HG03565 (cell line): Measurements from ENCODE around the gene LAMA2.
"Not testable (repeated sequence)": the region's sequence is repeated elsewhere in the genome, so short reads cannot be mapped to it uniquely, and the experiment has no call there.

Source experiments
- ATAC-seq: cut with Tn5 transposase; IDR thresholded peaks from one replicate; pipeline ENCODE4 v1.9.1; 2021; ENCODE audit warnings: mild to moderate bottlenecking, moderate library complexity; ENCODE audit not compliant: unreplicated experiment

The LAMA2 gene

DNA sequence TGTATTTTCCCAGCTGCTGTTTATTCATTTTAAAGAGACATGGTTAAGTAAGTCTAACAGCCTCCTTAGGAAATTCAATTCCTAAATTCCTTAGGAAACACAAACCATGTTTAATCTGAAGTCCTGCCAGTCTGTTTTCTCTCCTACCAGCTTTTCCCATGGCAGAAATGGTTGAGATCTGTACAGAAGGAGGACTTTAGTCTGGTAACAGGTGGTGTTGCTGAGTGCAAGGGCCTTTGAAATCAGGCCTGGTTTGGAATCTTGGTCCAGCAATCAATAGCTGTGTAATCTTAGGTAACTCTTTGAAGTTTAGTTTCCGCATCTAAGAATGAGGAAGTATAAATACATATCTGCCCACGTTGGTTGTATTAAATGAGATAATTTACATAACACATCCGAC is 232.5 kb downstream of the LAMA2 start:
- no peak for ATAC-seq

DNA sequence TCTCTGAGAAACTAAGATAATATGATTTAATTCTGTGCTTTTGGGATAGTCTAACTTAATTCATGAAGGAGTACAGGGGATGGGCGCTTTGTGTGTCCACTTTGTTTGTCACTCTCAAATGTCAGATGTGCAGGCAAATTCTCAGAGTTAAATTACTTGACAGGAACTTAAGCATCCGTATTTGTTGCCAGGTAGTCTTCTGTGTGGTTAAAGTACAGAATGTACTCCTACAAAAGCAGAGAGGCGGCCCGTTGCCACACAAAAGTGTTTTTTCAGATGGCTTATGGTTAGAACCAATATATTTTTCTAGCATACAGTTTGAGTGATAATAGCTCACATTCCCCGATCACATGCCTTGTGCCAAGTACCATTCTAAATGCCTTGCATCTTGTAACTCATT is 234.4 kb downstream of the LAMA2 start:
- no peak for ATAC-seq

DNA sequence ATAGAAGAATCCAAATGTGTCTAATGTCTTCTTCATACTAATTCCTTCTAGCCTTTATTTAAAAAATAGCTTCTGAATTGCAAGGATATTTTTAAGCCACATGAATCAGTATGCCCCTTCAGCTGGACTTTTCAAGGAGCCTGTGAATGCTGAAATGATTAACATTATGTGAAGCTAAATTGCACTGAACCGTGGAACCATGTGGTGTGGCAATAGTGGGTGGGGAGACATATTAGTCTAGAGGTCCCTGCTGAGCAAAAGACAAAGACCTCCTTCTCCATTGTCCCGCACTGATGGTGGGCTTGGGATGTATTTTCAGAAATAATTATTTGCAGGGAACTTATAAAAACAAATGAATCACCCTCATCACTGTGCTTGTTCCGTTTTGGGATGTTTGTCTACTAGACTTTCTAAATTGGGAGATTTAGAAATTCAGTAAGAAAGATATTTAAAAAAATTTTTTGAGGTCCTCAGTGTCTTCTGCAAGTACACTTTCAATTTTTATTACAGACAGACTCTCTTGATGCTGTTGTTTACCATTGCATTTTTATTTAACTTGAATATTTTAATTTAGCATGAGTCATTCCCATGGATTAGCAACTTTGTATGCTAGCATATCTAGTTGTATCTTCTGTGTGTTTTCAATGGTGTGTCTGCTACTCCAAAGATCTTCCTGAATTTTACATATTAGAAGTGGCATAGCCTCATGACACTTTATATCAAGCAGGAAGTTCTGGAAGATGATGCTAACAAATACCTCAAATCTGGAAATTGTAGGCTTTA is 238.1 kb downstream of the LAMA2 start:
- ATAC-seq = no peak

DNA sequence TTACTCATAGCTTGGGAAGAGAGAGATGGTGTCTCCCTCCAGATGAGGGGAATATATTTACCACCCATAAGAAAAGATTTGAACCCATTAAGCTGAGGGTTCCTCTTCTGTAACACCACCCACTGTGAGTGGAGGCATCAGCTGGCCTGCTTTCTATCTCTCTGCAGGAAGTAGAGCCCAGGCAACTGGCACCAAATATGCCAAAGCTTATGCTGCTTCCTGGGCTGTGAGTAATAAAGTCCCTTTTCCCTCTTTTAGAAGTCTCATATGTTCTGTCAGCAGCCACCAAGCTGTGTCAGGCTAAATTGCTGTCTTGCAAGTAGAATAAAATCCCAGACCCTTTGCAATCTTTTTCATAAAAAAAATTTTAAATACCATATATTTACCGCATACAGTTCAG is 241.4 kb downstream of the LAMA2 start:
- no peak for ATAC-seq

DNA sequence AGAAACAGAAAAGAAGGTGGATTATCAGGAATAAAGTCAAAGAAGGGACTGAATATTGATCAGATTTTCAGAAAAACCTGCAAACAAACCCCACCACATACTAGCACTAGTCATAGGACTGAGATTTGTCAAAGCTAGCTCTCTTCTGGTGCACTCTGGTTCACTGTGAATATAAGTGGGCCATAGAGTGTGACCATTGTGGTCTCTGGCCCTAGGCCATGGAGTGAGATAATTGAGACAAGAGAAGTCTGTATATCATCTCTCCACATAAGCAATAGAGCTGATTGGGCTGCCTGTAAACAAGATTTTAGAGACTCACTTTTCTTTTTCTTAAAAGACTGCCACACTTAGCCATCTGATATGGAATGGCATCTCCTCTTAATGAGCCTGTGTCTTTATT is 247.2 kb downstream of the LAMA2 start:
- ATAC-seq = no peak

DNA sequence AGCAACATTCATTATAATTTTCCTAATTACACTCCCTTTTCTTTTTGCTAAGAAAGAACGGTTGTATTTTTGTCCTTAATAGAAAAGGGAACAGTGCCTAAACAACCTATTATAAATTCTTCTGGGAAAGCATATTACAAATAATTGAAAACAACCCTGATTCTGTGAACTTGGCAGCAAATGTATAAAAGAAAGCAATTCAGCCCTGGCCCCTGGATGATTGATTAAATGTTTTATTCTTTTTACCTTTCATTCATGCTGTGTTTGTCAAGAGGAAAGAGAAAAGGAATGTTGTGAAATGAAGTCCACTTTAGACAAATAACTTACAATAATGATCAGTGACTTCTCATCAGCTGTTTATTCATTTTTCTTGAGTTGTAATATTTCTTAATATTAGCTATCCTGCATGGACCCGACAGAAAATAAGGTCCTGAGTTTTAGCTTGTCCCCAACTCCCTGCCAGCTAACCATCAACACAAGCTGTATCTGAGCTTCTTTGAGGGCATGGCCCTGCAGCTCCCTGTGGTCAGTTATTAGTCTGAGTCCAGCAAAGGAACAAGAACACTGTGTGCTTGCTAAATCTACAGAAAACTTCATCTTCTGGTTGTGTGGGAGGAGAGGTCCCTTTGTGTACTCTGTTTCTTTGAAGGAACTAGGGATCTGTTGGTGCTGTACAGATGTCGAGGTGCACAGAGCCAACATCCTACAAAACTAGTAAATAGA is 248.2 kb downstream of the LAMA2 start:
- no peak for ATAC-seq

DNA sequence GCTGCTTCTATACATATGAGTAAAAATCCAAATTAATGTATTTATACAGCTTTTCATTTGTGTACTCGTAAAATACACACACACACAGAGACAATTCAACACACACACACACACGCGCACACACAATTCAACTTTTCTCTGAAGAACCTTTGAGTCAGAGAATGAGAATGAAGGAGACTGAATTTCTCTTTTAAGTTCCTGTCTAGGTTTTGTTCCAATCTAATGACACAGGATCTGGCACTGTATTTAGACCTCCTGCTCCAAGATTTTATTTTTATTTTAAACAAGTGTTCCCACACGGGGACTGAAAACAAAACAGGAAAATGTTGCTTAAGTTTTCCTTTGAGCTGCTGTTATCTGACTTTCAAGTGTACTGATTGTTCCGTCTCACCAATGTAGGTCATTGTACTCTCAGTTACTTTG is 250.8 kb downstream of the LAMA2 start:
- no peak for ATAC-seq

DNA sequence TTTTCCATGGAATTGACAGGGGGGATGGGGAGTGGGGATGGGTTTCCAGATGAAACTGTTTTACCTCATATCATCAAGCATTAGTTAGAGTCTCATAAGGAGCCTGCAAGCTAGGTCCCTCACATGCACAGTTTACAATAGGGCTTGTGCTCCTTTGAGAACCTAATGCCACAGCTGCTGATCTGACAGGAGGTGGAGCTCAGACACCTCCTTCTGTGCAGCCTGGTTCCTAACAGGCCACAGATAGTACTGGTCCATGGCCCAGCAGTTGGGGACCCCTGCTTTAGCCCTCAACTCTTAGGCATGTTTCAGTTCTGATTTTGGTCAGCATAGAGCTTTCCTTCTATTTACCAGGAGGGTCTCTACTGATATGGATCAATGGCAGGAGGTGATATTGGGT is 251.6 kb downstream of the LAMA2 start:
- no peak for ATAC-seq

DNA sequence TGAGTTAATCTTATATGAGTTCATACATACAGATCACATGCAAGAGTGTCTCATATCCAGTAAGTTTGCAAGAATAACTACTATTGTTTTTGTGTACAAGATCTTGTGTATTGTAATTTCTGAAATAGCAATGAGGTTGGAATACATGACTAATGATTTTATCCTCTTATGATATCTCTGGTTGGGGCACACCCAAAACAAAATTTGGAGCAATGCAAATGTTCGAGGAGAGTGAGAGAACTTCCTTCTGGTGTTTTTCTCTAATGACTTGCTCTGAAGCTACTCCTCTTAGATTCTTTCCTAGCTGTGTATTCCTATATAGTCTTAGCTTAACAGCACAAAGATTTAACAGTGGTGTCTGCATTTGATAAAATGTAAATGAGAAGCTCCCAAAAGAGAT is 252.5 kb downstream of the LAMA2 start:
- ATAC-seq = no peak

DNA sequence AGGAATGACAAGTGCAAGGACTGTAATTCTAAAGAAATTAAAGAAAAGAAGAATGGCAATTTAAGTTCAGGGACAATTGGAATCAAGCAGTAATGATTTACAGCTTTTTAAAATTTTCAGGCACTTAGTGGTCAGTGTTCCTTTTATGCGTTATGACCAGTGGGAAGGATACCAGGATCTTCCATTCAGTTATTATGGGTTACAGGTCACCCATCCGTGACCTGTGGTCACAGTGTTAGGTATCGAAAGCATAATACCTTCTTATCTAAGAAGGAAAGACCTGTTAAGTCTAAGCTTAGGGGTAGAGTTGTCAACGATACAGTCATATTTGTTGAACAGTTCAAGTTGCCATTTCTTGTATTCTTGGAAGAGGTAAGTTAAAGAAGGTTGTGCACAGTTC is 253.8 kb downstream of the LAMA2 start:
- ATAC-seq = no peak

DNA sequence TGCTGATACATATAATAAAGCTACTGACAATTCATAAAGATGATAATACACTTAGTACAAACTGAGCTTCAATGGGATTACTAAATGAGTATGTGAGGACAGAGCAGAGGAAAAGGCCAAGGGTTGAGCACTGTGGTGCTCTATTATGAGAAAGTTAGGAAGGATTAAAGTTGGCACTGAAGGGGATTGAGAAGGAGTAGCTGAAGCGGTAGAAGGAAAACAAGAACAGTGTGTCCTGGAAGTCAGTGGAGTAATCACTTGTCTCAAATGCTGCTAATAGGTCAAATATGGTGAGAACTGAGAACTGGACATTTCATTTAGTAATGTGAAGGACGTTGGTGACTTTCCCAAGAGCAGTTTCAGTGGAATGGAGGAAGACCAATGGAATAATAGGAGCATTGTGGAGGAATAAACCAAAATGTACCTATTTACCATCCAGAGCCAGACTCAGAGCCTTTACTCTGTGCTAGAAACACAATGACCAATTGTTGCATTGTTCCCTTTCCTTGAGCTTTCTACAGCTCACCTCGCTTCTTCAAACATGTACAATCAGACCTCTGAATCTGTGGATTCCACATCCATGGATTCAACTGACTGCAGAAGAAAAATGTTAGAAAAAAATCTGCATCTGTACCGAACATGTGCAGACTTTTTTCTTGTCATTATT is 255.9 kb downstream of the LAMA2 start:
- no peak for ATAC-seq

DNA sequence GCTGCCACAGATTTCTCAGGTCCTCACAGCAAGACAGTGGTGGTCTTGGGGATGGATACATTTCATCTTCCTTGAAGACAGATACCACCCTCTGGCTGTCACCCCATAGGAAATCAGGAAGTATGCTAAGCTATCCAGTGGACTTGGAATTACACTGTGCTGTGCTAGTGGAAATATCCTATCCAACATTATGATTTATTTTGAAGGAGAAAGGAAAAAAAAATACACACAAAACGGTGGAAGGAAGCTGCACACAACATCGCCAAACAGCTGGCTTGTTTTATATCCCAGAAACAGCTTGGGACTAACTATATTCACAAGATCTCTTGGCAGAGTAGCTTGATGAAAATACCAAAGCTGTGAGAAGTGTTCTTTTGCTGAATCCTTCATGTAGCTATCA is 257.6 kb downstream of the LAMA2 start:
- no peak for ATAC-seq

DNA sequence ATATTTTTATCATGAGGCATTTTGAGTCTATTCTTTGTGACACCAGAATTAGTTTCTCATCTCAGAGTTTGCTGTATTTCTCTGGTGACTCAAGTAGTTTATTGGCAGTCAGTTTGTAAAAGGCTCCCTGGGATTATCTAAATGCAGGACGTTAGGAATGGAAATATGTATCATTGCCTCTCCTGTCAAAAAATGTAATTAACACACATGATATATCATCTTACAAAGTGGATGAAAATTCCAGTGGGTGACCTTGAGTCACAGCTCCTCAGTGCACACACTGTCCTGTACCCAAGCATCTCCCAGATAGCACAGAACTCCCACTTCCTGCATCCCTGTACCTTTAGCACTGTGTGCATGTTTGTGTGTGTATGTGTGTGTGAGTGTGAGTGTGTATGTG is 258.6 kb downstream of the LAMA2 start:
- no peak for ATAC-seq

DNA sequence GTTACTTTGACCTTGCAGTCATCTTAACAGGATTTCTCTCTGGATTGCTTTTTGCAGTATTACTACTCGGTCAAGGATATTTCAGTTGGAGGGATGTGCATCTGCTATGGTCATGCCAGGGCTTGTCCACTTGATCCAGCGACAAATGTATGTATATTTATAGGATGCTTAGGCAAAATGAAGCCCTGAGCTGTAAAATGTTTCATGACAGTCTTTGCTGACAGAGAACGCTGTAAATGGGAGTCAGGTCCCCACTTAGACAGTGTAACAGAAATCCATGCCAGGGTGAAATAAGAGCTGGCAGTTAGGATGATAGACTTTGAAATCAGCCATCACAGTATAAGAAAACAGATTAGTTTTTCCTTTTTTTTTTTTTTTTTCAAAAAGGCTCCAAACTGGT is 264.0 kb downstream of the LAMA2 start:
- no peak for ATAC-seq

DNA sequence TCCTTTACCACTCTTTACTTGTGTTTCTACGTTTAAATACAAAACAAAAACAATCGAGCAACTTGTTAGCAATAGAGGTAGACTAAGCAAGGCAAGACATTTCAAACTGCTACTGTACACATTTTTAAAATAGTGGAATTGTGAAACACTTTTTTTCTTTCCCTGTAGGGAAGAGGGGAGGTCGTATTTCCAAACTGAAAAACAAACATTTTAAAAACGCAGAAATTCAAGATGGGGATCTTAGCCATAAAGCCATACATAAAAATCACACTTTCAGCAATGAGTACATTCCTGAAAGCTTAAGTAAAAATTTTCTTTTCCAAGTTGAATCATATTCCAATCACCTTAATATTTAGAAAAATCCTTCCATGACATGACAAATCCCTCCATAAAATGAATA is 267.6 kb downstream of the LAMA2 start:
- ATAC-seq = no peak

DNA sequence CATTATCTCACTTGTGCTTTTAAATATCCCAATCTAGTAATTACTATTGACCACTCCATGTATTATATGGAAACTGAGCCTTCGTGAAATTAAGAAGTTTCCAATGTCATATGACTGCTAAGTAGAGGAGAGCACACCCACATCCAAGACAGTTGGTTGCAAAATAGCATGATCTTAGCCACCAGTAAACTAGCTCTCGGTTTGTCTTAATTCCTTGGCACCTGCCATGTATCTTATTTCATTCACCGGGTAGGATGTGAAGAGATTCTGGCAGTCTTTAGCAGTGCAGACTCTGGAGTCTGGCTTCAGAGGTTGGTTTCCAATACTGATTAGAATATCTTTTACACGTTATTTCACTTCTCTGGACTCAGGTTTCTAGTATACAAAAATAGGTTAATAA is 270.3 kb downstream of the LAMA2 start:
- no peak for ATAC-seq

DNA sequence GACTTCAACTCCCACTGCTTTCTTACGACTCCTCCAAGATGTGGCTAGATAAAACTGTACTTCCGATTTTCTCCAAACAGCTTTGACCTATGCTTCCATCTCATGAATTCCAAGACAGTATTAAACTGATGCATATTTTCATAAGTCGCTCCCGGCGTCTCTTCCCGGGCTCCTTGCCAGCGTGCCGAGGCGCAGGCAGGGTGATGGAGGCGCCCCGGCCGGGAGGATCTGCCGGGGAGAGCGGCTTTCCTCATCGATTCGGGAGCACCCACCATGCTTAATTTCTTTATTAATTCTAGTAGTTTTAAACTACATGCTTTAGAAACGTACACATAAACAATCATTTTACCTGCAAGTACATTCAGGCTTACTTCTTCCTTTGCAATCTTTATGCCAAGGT is 276.3 kb downstream of the LAMA2 start:
- not testable (repeated sequence) for ATAC-seq

DNA sequence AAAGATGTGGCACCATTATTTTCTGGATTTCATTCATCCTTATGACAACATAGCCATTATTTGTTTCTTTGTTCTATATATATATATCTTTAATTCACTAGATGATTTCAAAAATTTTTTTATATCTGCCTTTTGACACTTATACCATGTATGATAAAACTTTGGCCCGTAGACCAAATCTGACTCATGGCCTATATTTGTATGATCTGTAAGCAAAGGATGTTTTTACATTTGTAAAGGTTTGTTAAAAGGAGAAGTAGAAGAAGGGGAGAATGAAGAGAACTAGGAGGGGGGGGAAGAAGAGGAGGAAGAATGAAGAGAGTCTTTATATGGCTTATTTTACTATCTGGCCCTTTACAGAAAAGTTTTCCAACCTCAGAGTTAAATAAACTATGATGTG is 279.7 kb downstream of the LAMA2 start:
- no peak for ATAC-seq

DNA sequence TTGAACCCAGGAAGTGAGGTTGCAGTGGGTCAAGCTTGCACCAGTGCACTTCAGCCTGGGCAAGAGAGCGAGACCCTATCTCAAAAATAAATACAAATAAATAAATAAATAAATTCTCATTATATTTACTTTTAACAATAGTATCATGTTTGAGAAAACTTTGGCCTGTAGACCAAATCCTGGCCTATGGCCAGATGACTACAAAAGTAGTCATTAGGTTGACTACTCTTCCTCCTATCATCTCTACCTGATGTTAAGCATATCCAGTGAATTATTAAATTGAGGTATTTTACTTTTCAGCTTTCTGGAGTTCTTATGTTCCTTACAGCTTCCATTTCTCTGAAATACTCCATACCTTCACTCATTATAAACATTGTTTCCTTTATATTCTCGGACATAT is 280.6 kb downstream of the LAMA2 start:
- ATAC-seq = no peak

DNA sequence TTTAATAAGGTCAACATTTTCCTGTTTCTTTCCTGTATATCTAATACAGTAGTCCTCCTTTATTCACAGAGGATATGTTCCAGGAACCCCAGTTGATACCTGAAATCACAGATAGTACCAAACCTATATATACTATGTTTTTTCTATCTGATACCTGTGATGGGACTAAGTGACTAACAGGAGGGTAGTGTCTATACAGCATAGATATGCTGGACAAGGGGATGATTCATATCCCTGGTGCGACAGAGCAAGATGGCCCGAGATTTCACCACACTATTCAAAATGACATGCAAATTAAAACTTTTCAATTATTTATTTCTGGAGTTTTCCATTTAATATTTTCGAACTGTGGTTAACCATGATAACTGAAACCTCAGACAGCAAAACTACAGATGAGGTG is 281.1 kb downstream of the LAMA2 start:
- ATAC-seq = no peak

DNA sequence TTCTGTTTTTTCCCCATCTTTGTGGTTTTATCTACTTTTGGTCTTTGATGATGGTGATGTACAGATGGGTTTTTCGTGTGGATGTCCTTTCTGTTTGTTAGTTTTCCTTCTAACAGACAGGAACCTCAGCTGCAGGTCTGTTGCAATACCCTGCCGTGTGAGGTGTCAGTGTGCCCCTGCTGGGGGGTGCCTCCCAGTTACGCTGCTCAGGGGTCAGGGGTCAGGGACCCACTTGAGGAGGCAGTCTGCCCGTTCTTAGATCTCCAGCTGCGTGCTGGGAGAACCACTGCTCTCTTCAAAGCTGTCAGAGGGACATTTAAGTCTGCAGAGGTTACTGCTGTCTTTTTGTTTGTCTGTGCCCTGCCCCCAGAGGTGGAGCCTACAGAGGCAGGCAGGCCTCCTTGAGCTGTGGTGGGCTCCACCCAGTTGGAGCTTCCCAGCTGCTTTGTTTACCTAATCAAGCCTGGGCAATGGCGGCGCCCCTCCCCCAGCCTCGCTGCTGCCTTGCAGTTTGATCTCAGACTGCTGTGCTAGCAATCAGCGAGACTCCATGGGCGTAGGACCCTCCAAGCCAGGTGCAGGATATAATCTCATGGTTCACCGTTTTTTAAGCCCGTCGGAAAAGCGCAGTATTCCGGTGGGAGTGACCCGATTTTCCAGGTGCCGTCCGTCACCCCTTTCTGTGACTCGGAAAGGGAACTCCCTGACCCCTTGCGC is 289.5 kb downstream of the LAMA2 start:
- ATAC-seq = not testable (repeated sequence)
